Vagina (tissue), 2 donors: ENCODE measurements around the gene ONECUT1. TPM values are rescaled to one million over a fixed set of nuclear protein-coding genes. Genes with fewer than 3 reads are reported as not detected.

Experiments
- DNase-seq, 2 donors: peaks; one replicate each; pipeline ENCODE4 v3.0.0-alpha.2; 2017; ENCODE audit errors: extremely low spot score in 2 of 2
- H3K27ac ChIP-seq: fragments of 200-600 bp; sonication (generic); one replicate; pipeline ENCODE4 v1.5.1; 2019
- H3K27me3 ChIP-seq: fragments of 200-600 bp; sonication (generic); one replicate; pipeline ENCODE4 v1.5.1; 2019
- H3K36me3 ChIP-seq, 2 donors: fragments of 200-600 bp; sonication (generic); one replicate each; pipeline ENCODE4 v1.5.1; 2017 to 2019
- H3K4me1 ChIP-seq: fragments of 200-600 bp; sonication (generic); one replicate; pipeline ENCODE4 v1.5.1; 2019
- H3K4me3 ChIP-seq, 2 donors: fragments of 200-600 bp; sonication (generic); 1 replicate in 1 of 2; 2 replicates in 1 of 2; pipeline ENCODE4 v1.5.1; 2016 to 2019
- H3K9me3 ChIP-seq: fragments of 200-600 bp; sonication (generic); one replicate; pipeline ENCODE4 v1.5.1; 2019
- POLR2A ChIP-seq, 2 donors: fragments of 450-650 bp; IDR thresholded peaks; one replicate each; pipeline ENCODE4 v1.6.1; 2017; ENCODE audit warnings: antibody characterized with exemption in 2 of 2, mild to moderate bottlenecking in 2 of 2, moderate library complexity in 2 of 2
- POLR2AphosphoS5 ChIP-seq, 2 donors: sonication (generic); formaldehyde crosslinking; IDR thresholded peaks; one replicate each; pipeline ENCODE4 v1.9.0; 2017; ENCODE audit warnings: antibody characterized with exemption in 2 of 2, mild to moderate bottlenecking in 2 of 2, low read depth in 1 of 2; ENCODE audit not compliant: insufficient read depth in 1 of 2
- intact Hi-C: fragments of 100-400 bp; cut with DNase I; formaldehyde crosslinking; loops from one replicate; pipeline ENCODE4 v1.15.1; 2023
- total RNA-seq: library from RNA; depleted of rRNA; stranded (reverse); fragments of >200 nt; gene quantifications from one replicate; pipeline ENCODE4 v1.2.3, GENCODE V29; 2016
- TF ChIP-seq, protein P1 (sequence below), 3 experiments: fragments of 450-650 bp in 2 of 3; fragments of 200-600 bp in 1 of 3; sonication (generic) in 1 of 3; IDR thresholded peaks; one replicate each; pipeline ENCODE4 v1.5.1; 2017 to 2019; ENCODE audit warnings: antibody characterized with exemption in 3 of 3, mild to moderate bottlenecking in 2 of 3, moderate library complexity in 2 of 3

ONECUT1 gene
- total RNA-seq, 1 donor from 2014 or later = not detected

DNA sequence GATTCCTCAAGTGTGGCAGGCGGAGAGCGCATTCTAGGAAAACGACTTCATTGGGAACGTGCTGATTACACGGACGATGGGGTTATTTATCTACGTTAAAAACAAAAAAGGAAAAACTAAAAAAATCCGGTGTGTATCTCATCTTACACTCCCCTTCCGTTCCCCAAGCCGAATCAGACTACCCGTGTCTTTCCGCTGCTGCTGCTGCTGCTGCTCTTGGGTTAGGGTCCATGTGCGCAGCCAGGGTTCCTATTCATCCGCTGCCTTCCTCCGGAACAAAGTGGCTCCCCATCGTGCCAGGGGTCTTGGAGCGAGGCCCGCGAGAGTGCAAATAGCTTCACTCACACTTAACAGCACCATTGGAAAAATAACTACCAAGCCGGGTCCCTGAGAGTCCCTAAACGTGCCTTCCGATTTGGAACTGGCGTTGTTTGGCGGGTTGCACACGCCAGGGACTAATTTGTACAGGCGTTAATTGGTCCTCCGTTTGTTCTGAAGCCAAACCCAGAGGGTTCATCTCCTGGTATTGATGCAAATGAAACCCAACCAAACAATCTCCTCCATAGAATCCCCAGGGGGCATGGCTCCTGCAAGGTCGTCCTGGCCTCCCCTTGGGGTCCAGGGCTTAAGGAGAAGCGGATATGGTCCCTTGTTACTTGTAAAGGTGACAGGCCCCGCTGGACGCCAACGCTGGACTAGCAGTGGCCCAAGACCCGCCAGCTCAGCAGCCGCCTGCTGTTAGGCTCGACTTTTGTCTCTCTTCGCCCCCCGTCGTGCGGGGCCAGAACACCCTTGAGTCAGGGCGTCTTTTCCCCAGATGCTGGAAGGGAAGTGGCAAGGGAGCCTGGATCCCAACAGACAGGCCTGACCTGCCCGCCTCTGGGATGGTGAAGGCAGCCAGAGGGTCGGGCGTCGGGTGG, 11.0 kb upstream of the ONECUT1 start:
- H3K9me3 ChIP-seq = no peaks in the 10 kb centered on the region
- peaks cover 38% of the 10 kb centered on the region for H3K4me1 ChIP-seq
- no peak overlapping the region for H3K27ac ChIP-seq
- H3K4me3 ChIP-seq = no peak overlapping the region
- peaks cover 16% of the 10 kb centered on the region for H3K27me3 ChIP-seq
- intact Hi-C loops = no loop called here
- no peaks in the 10 kb centered on the region for H3K36me3 ChIP-seq
- no peak for TF ChIP-seq POLR2A (IDR thresholded peaks at IDR 0.05)
- TF ChIP-seq, protein P1, sequence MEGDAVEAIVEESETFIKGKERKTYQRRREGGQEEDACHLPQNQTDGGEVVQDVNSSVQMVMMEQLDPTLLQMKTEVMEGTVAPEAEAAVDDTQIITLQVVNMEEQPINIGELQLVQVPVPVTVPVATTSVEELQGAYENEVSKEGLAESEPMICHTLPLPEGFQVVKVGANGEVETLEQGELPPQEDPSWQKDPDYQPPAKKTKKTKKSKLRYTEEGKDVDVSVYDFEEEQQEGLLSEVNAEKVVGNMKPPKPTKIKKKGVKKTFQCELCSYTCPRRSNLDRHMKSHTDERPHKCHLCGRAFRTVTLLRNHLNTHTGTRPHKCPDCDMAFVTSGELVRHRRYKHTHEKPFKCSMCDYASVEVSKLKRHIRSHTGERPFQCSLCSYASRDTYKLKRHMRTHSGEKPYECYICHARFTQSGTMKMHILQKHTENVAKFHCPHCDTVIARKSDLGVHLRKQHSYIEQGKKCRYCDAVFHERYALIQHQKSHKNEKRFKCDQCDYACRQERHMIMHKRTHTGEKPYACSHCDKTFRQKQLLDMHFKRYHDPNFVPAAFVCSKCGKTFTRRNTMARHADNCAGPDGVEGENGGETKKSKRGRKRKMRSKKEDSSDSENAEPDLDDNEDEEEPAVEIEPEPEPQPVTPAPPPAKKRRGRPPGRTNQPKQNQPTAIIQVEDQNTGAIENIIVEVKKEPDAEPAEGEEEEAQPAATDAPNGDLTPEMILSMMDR (IDR thresholded peaks at IDR 0.05) = no peak
- no peak for TF ChIP-seq POLR2AphosphoS5 (IDR thresholded peaks at IDR 0.05; ENCODE audit: insufficient read depth in 1 of 2, low read depth in 1 of 2)
- DNase-seq = no peak

DNA sequence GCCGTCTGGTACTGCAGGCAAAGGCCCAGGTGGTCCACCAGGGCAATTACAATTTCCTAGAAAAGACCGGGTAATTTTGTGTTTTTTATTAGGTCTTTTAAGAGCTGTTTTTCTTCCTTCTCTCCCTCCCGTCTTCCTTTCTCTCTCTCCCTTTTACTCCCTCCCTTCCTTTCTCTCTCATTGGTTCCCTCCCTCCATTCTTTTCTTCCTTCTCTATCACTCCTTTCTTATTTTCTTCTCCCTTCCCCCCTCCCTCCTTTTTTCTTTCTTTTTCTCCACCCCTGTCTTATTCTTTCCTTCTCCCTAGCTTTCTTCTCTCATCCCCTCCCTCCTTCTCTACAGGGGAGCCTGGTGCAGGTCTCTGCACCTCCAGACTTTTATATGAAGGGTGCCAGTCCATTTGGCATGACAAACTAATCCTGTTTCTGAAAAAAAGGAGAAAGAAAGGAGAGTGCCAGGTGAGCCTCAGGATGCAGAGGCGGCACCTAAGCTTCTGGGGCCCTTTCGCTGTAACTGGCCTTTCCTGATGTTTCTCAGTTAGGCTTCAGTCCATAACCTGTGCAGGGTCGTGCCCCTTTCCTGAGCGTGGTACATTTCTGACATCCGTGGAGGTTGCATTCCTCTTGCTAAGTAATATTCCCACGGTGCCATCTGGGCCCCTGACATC, 9.1 kb upstream of the ONECUT1 start:
- intact Hi-C loops = no loop called here
- Histone ChIP-seq H3K9me3 (no peaks in the 10 kb centered on the region), H3K4me3 (no peak overlapping the region), H3K27me3 (peaks cover 7% of the 10 kb centered on the region), H3K27ac (no peak overlapping the region), H3K36me3 (no peaks in the 10 kb centered on the region), H3K4me1 (peaks cover 19% of the 10 kb centered on the region)
- TF ChIP-seq POLR2A (IDR thresholded peaks at IDR 0.05) = no peak
- TF ChIP-seq POLR2AphosphoS5 (IDR thresholded peaks at IDR 0.05; ENCODE audit: insufficient read depth in 1 of 2, low read depth in 1 of 2) = no peak
- TF ChIP-seq, protein P1 (IDR thresholded peaks at IDR 0.05) = no peak
- DNase-seq = no peak

DNA sequence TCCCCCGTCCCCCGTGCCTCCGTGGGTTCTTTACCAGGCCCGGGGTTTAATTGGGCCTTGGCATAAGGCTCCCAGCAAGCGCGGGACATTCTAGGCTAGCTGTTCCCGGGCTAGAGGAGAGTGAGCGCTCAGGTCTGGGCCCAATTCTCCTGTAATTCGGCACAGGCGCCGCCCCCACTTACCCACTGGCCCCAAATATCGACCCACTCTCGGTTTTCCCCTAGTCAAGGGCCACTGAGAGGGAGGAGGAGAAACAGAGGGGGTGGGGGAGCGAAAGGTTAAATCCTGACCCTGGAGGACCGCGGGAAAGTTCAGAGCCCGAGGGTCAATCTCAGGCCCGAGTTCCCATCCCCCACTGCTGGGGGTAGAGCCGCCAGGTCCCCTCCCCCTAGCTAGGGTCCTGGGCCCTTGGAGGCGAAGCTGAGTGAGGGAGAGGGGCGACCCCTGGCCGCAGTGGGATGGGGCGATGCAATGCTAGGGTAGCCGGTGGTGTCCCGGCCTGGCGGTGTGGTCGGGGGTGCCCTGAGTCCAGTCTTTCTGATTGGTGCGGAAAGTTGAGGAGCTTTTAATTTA, 8.5 kb upstream of the ONECUT1 start:
- intact Hi-C loops = no loop called here
- no peak for TF ChIP-seq POLR2A (IDR thresholded peaks at IDR 0.05)
- TF ChIP-seq, protein P1 (IDR thresholded peaks at IDR 0.05) = no peak
- no peak for TF ChIP-seq POLR2AphosphoS5 (IDR thresholded peaks at IDR 0.05; ENCODE audit: insufficient read depth in 1 of 2, low read depth in 1 of 2)
- H3K36me3 ChIP-seq = no peaks in the 10 kb centered on the region
- no peak for DNase-seq
- no peak overlapping the region for H3K27ac ChIP-seq
- H3K4me3 ChIP-seq = no peak overlapping the region
- peaks cover 8% of the 10 kb centered on the region for H3K27me3 ChIP-seq
- H3K9me3 ChIP-seq = no peaks in the 10 kb centered on the region
- peaks cover 13% of the 10 kb centered on the region for H3K4me1 ChIP-seq

DNA sequence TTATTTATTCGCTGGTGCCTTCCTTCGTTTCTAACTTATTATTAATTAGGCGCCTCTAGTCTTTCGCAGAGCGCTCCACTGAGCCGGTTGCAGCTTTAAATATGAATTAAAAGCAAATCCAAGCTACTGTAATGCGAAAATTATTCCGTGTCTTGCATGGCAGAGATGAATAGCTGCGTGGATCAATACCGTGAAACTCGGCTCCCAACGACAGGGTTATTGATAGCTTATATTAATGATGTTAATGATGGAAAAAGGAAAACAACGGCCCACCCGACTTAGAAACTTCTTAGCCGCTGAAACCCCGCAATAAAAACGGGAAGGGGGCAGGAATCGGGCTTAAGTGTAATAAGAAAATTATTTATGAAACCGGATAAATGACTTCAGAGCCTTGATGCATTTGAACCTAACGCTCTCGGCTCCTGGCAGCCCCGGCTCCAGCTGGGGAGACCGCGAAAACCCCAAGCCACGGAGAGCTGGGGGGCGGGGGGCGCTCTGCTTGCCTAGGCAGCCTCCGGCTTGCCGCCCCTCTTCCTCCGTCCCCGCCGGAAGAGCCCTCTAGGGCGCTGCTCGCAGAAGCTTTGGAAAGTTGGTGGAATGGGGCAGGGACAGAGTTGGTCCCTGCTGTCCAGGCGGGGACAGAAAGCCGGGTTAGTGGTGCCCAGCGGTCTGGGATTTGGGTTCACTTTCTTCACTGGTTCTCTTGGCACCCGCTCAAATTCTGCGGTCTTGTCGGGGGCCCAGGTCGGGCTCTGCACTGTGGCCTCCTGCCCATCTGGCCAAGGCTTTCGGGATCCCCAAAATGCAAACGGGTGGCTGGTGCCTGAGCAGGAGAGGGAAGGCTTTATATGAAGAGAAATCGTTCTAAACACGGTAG, 7.7 kb upstream of the ONECUT1 start:
- Histone ChIP-seq H3K27ac (no peak overlapping the region), H3K27me3 (peaks cover 8% of the 10 kb centered on the region), H3K4me1 (peaks cover 11% of the 10 kb centered on the region), H3K36me3 (no peaks in the 10 kb centered on the region), H3K4me3 (no peak overlapping the region), H3K9me3 (no peaks in the 10 kb centered on the region)
- DNase-seq = no peak
- TF ChIP-seq POLR2A (IDR thresholded peaks at IDR 0.05) (no peak), POLR2AphosphoS5 (IDR thresholded peaks at IDR 0.05; ENCODE audit: insufficient read depth in 1 of 2, low read depth in 1 of 2) (no peak)
- TF ChIP-seq, protein P1 (IDR thresholded peaks at IDR 0.05) = no peak
- intact Hi-C loops = no loop called here
